Stimulated activated CD4-positive, alpha-beta T cell treated with anti-CD3 and anti-CD28 coated beads, Interleukin-2, amount 100 ng/mL, for 48 hours (primary cell): Measurements from ENCODE around the gene SLC22A1.

Experiments
- DNase-seq, 2 donors: peaks; one replicate each; pipeline ENCODE4 v3.0.0-alpha.2; 2020

SLC22A1 gene

DNA sequence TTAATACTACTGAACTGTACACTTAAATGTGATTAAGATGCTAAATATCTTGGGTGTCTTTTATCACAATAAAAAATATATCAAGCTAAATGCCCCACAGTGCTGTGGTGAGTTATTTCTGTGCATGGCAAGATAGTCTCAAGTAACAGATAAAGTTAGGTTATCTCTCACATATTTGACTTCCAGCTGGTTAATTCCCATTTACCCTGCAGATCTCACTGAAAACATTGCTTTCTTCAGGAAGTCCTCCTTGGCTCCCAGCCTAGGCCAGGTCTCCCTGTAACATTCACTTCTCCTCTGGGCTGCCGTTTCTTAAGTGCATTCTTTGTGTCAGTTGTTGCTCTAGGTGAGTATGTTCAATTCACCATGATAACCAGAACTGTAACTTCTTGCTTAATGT lies 59.1 kb downstream of the SLC22A1 start:
- DNase-seq, result no peak

GRCh38 chr6:160188773-160189172 lies 67.2 kb downstream of the SLC22A1 start:
- no peak for DNase-seq

DNA sequence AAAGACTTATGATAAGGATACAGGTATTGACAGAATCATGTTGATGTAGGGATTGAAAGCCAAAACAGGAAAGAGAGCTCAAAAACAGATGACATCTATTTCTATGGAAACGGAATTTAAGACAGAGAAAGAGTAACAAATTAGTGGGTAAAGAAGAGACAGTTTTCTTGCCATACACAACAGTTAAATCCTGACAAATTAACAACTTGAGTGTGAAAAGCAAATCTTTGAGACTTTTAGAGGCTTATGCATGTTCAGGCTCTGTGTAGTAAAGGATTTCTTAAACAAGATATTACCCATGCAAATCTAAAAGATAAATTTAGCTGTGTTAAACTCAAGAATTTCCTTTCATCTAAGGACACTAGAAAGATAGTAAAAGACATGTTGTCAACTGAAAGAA lies 68.5 kb downstream of the SLC22A1 start:
- DNase-seq, result no peak

DNA sequence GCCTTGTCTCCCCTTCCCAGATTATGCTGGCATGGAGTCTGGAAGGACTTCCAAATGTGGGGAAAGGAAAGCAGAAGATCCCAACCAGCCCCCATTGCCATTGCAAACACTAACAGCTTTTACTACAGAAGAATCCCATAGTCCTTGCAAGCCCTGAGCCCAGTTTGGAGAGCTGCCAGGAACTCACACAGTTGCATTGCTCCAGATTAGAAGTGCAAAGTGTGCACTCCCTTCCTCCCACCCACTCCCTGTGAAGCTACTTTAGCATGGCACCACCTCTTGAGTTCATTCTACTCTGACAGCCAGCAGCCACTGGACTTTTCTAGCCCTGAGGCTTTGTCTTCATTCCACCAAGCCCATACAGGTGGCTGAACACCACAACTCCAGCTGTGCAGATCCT lies 69.4 kb downstream of the SLC22A1 start:
- DNase-seq, result no peak

DNA sequence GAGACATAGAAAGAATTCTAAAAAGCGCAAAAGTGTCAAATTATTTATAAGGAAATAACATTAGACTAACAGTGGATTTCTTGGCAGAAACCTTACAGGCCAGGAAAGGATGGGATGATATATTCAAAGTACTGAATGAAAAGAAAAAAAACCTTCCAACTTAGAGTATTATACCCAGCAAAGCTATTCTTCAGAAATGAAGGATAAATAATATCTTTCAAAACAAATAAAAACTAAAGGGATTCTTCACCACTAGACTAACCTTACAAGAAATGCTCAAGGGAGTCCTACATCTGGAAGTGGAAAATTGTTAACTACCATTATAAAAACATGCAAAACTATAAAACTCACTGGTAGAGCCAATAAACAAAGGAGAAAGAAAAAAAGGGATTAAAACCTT lies 71.2 kb downstream of the SLC22A1 start:
- DNase-seq, result no peak

DNA sequence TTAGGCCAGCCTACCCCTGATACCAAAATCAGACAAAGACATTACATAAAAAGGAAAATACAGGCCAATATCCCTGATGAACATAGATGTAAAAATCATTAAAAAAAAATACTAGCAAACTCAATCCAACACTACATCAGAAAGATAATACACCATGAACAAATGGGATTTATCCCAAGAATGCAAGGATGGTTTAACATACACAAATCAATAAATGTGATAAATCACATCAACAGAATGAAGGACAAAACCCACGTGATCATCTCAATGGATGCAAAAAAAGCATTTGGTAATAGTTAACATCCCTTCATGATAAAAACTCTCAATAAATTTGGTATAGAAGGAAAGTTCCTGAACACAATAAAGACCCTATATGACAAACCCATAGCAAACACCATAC lies 73.2 kb downstream of the SLC22A1 start:
- no peak for DNase-seq

DNA sequence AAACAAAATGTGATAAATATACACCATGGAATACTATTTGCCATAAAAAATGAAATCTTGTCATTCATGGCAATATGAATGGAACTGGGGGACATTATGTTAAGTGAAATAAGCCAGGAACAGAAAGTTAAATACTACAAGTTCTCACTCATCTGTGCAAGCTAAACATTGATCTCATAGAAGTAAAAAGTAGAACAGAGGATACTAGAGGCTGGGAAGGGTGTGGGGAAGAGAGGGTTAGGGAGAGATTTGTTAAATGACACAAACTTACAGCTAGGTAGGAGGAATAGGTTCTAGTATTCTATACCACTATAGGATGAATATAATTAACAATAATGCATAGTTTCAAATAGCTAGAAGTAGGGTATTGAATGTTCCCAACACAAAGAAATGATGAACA lies 76.0 kb downstream of the SLC22A1 start:
- DNase-seq, result no peak

GRCh38 chr6:160198606-160199211 lies 77.1 kb downstream of the SLC22A1 start:
- no peak for DNase-seq

DNA sequence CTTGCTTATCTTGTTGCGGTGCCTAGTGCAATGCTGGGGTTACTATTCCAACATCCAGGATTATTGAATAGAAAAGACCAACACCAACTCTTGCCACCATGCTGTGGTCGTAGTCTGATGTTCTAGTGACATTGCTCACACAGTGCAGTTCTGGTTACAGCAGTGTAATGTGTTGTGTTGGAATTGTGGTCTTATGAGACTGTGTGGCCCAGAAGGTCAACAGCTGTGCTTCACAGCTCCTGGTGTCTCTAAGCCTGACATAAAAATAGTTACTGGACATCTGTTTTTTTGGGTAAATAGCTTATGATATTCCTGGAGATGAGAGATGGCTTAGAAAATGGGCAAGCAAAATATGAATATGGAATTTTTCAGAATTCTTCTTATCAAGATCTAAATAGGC lies 79.4 kb downstream of the SLC22A1 start:
- DNase-seq, result no peak

- no peak for DNase-seq
These were observed 80.8 kb downstream of the SLC22A1 start for GRCh38 chr6:160202411-160202810.

- no peak for DNase-seq
These were observed 81.5 kb downstream of the SLC22A1 start for GRCh38 chr6:160203076-160203475.

DNA sequence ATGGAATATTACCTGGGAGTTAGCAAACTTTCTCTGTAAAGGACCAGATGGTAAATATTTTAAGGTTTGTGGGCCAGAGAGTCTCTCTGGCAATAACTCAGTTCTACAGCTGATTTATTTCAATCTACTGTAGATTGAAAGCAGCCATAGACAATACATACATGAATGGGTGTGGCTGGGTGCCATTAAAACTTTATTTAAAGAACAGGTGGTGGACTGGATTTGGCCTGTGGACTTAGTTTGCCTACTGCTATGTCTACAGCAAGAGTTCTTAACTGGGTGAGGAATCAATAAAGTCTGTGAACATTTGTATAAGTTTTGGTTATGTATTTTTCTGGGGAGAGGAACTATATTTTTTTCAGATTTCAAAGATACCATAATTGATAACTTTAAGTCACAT lies 81.9 kb downstream of the SLC22A1 start:
- no peak for DNase-seq

DNA sequence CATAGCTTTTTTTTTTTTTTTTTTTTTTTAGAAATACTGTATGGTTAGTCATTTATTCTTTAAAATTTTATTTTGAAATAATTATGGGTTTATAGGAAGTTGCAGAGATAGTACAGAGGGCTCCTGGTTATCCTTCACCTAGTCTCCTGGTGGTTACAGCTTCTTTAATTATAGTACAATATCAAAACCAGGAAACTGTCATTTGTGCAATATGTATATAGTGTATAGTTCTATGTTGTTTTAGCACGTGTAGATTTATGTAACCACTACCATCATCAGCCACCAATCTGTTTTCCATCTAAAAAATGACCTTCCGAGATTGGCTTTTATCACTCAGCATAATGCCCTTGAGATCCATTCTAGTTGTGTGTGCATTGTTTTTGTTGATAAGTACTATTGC lies 82.3 kb downstream of the SLC22A1 start:
- DNase-seq, result no peak

DNA sequence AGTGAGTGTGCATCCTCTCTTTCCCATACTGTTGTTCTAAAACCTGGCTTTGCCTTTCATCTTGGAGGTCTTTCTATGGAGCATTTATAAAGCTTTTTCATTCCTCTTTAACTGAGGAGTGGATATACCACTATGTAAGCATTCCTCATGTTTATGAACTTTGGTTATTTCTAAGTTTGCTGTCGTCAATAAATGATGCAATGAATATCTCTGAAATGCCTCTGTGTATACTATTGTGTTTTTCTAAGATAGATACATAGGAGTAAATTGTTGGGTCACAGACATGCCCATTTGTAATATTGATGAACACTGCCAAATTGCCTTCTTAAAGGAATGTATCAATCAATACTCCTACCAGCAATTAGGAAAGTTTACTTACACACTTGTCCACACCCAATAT lies 83.1 kb downstream of the SLC22A1 start:
- DNase-seq, result no peak

DNA sequence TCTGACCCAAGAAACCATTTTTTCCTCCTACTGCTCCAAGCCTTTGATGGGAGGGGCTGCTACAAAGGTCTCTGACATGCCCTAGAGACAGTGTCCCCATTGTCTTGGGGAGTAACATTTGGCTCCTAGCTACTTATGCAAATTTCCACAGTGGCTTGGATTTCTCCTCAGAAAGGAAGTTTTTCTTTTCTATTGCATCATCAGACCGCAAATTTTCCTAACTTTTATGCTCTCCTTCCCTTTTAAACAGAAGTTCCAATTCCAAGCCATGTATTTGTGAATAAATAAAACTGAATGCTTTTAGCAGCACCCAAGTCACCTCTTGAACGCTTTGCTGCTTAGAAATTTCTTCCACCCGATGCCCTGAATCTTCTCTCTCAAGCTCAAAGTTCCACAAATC lies 86.0 kb downstream of the SLC22A1 start:
- no peak for DNase-seq
